Activated CD4-positive, CD25-positive, alpha-beta regulatory T cell (primary cell): ENCODE results near the gene GALNT15.

Experiments used
- DNase-seq, 4 experiments: peaks; one replicate each; lab custom pipeline; 2025; lab: John Stamatoyannopoulos, UW

GALNT15 gene

GRCh38 chr3:16187213-16187790, 12.8 kb downstream of the GALNT15 start:
- DNase-seq = no peak

DNA sequence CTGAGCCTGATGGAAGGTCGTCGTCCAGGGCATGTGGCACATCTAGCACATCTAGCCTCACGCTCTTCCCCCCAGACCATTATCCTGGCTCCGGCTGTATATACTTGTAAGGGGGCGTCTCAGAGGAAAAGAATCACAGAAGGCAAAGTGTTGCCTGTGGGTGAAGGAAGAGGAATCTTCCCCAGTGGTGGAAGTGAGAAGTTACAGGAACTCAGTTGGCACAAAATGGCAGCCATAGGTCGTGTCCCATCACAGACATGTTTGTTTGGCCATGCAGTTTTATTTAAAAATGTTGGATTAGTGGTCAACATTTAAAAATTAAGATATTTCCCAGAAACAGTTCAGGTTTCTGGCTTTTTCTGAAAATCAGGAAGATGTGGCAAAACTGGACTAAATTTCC, 13.6 kb downstream of the GALNT15 start:
- no peak for DNase-seq

DNA sequence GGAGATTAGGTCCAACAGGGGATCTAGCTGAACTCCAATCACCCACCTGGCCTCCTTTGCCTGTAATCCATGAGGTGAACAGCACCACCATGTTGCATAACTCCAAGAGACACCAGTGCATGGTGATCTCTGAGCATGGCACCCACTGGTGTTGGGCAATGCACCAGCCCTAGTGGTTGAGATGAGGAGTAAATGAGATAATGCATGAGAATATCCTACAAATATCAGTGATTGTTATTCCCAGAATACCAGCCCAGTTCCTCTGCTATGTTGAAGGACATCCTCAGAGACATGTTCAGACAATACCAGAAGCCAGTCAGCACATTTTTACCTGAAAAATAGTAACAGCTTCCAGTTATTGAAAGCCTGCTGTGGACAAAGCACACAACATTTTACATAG, 14.7 kb downstream of the GALNT15 start:
- no peak for DNase-seq

DNA sequence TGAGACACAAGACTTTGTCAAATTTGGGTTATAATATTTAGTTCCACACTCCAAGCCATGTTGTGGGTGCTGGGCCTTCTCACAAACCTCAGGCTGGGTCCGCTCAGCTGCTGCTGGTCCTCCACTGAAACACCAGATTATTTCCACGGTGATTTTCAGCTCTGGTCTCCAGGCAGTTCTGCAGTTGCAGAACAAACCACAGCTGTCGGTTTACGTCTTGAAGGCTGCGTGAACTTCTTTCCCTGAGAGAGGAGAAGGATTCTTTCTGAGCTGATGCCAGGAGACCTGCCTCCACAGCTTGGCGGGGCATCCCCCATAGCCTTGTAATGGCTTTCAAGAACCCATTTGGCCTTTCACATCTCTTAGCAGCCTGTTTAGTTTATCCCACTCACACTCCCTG, 16.2 kb downstream of the GALNT15 start:
- no peak for DNase-seq

GRCh38 chr3:16191591-16191990, 17.1 kb downstream of the GALNT15 start:
- no peak for DNase-seq

DNA sequence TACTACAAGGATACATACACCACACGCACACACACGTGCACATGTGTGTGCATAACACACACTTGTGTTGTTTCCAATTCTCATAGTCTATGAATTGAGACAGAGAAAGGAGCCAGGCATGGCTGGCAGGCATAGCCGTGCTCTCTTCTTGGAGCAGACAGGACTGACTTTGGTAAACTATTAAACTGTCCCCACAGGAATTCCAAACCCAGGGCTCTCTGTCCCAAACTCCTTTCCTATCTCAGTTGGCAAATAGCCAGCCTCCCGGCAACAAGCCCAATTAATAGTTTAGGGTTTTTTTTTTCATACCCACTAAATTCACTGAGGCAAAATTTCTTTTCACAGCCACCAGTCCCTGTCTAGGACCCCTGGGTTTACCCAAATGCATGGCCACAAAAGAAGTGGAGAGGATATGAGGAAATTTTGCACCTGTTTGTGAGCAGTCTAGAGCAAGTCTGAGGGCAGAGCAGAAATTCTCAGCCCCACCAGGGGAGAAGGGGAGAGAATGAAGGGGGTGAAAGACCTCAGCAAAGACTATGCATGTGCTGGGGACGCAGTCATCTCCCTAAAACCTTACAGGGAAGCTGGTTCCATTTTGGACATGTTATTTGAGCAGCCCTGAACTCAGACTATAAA, 17.8 kb downstream of the GALNT15 start:
- no peak for DNase-seq

- DNase-seq = no peak
These were observed 23.9 kb downstream of the GALNT15 start for GRCh38 chr3:16198427-16198826.

DNA sequence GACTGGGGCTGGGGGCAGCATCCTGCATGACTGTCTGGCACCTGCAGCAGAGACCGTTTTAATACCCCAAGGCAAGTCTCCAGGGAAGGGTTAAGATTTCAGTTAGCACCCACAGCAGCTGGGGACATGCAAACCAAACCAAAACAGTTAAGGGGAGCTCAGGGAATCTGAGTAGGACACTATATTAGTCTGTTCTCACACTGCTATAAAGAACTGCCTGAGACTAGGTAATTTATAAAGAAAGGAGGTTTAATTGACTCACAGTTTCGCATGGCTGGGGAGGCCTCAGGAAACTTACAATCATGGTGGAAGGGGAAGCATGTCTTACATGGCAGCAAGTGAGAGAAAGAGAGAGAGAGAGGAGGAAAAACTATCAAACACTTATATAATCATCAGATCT, 25.3 kb downstream of the GALNT15 start:
- DNase-seq = no peak

- no peak for DNase-seq
These were observed 25.9 kb downstream of the GALNT15 start for GRCh38 chr3:16200411-16200810.

DNA sequence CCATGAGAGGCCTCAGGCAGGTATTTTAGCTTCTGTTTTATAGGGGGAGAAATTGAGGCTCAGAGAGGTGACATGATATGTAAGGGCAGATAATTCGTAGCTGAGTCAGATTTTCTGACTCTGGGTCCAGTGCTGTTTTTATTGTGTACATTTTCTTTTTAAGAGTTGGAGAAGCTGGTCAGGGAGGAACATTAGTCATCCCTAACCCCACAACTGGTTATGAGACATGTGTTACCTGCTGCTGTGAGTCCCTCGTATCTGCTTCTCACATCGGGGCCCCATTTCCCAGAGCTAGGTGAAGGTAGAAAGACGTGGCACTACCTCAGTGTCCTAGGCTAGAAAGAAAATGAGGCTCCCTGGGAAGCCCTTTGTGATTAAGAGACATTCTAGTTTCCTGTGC, 28.6 kb downstream of the GALNT15 start:
- no peak for DNase-seq

DNA sequence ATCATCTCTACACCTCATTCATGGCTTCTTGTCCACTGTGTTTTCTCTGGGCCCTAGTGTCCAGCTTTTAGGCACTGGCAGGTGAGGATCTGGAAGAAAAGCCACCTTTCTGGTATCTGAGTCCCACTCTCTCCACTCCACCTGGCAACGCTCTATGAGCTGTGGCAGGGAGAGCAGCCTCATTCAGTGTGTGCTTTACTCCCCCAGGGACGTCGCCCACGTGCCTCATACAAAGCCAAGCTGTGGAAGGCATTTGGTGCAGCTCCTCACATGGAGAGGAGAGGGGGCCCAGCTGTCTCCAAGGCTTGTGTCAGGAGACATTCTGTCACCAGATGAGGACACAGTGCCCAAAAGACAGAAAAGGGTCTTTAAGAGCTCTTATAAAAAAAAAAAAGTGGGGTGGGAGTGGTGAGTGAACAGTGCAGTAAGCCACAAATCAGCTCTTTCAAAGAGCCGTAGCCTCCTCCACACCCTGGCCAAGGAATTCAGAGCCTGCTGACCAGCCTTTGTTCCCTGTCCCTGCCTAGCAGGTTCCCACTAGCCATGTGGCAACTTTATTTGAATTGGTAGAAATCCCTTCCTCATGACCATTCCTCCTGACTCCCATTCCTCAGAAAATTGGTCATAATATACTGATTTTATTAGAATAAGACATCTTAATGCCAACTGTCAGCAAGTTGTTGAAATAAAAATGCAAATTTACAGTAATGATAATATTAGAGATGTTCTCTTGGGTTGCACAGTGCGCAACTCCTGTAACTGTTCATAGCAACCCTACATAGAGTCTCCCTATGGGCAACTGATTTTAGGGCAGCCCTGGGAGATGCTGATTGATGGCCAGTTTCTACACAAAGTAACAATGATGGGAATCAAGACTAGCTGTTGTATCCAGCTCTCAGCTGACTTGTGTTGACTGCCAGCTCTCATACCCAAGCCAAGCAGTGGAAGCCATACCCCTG, 29.5 kb downstream of the GALNT15 start:
- DNase-seq = no peak

- no peak for DNase-seq
These were observed 30.3 kb downstream of the GALNT15 start for GRCh38 chr3:16204751-16205150.

GRCh38 chr3:16205156-16205870, 30.8 kb downstream of the GALNT15 start:
- DNase-seq = no peak

GRCh38 chr3:16207031-16207430, 32.6 kb downstream of the GALNT15 start:
- no peak for DNase-seq

DNA sequence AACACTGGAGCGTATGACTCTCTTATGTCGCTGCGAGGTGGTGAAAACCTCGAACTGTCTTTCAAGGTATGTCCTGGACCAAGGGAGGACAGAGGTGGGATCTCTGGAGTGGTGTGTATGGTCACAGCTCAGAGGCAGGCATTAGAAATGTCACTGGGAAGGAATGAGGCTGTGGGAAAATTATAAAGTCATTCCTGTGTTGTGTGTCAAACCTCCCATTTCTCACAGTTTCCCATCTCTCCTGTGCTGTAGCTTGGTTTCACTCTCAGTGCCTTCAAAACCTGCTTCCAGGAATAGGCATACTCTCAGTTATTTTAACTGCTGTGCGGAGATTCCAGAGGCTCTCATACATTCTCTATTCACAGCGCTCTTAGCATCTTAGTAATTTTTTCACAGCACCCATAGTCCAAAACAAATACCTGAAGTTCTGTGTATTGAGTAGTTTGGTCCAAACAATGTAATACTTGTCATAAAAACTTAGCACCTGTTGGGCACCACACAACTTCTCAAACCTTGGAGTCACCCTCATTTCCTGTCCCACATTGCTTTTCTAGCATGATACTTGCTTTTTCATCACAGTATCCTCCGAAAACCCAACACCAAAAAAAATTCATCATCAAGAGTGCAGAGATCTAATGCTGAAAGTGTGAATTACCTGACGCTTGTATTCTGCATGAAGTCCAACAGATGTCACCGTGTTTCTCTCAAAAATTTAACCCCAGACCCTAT, 36.9 kb downstream of the GALNT15 start:
- DNase-seq = no peak

GRCh38 chr3:16214366-16214765, 39.9 kb downstream of the GALNT15 start:
- no peak for DNase-seq

- no peak for DNase-seq
These were observed 42.0 kb downstream of the GALNT15 start for GRCh38 chr3:16216373-16216935.

DNA sequence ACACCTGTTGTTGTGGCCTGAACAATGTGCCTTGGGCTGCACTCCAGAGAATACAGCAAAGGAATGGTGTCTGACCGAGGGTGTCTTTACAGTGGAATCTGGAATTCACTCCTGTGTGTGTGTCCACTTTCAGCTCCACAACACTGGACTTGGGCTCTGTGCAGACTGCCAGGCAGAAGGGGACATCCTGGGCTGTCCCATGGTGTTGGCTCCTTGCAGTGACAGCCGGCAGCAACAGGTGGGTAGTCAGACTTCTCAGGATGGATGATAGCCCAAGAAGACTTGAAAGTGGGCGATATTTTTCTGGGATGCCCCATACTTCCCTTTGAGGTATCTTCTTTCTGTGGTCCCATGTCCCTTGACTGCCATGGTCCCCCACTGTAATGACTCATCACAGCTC, 45.3 kb downstream of the GALNT15 start:
- no peak for DNase-seq

DNA sequence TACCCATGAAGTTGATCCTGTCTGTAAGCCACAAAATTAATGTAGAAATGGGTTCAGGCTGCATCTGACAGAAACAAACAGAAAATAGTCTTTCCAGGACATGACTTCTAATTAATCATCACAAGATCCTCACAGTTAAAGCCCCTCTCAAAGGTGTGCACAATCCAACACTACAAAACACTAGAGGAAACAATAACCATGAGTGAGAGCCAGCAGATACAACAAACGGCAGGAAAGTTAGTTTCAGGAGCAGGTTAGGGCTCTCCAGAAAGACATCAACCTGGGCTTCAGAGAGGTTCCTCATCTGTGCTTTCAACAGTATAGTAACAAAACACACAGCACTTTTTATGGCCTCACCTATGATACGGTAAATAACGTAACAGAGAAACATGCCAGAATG, 47.5 kb downstream of the GALNT15 start:
- DNase-seq = no peak

DNA sequence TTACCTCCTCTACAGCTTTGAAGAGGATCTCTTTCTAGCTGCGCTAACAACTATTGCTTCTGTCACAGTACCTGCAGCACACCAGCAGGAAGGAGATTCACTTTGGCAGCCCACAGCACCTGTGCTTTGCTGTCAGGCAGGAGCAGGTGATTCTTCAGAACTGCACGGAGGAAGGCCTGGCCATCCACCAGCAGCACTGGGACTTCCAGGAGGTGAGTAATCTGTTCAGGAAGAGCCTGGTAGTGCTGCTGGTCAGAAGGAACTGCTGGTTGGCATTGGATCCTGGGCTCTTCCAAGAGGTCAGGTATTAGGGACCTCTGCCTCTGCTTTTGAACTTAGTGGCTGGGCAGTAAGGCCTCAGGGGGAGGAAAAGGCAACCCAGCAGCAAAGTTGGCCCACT, 48.1 kb downstream of the GALNT15 start:
- no peak for DNase-seq

GRCh38 chr3:16224325-16224724, 49.8 kb downstream of the GALNT15 start:
- no peak for DNase-seq
